Measurements from ENCODE around the gene EHMT2. TPM values are rescaled to one million over a fixed set of nuclear protein-coding genes. Genes with fewer than 3 reads are reported as not detected.
A peak's percentile ranks its signal among the peaks of the same experiment; 100 is the strongest.

EHMT2 gene
- total and polyA plus RNA-seq, 2 of the 13 experiments (the other 11 are each of a cell fraction or from before 2014, with no cell fraction given): 55.2 to 69.2 TPM

- TF ChIP-seq PRDM4 (CRISPR knock-in tag; IDR thresholded peaks at IDR 0.05; ENCODE audit: borderline replicate concordance) (no peak), PTBP1 (IDR thresholded peaks at IDR 0.05; ENCODE audit: low read depth, low read length, poor library complexity, severe bottlenecking) (no peak), ZNF343 (CRISPR knock-in tag; IDR thresholded peaks at IDR 0.05) (0 out of 2 replicates have a peak, but pooled peaks have one; percentile 13), ZNF768 (CRISPR knock-in tag; IDR thresholded peaks at IDR 0.05) (no peak), SETDB1 (CRISPR knock-in tag; IDR thresholded peaks at IDR 0.05; ENCODE audit: borderline replicate concordance) (no peak), ZFP36L1 (CRISPR knock-in tag; IDR thresholded peaks at IDR 0.05) (no peak), TCF7 (IDR thresholded peaks at IDR 0.05; ENCODE audit: low read depth) (peak; percentile 74; the same call in 1 of the 2 replicates), TAF1 (CRISPR knock-in tag; IDR thresholded peaks at IDR 0.05) (0 out of 2 replicates have a peak, but pooled peaks have one; percentile 17), MBNL3 (CRISPR knock-in tag; conservative IDR thresholded peaks at IDR 0.05) (no peak), ZNF350 (CRISPR knock-in tag; IDR thresholded peaks at IDR 0.05; ENCODE audit: borderline replicate concordance, low read depth) (no peak), CEBPZ (IDR thresholded peaks at IDR 0.05; ENCODE audit: low read length) (no peak), ZFP41 (CRISPR knock-in tag; IDR thresholded peaks at IDR 0.05; ENCODE audit: borderline replicate concordance) (no peak), MIER2 (CRISPR knock-in tag; IDR thresholded peaks at IDR 0.05) (no peak), ATF7-NPFF (CRISPR knock-in tag; IDR thresholded peaks at IDR 0.05; ENCODE audit: low read depth) (0 out of 2 replicates have a peak, but pooled peaks have one; percentile 18), ZNF205 (CRISPR knock-in tag; IDR thresholded peaks at IDR 0.05) (no peak), MEIS2 (CRISPR knock-in tag; IDR thresholded peaks at IDR 0.05) (no peak), ZNF432 (CRISPR knock-in tag; IDR thresholded peaks at IDR 0.05; ENCODE audit: borderline replicate concordance) (no peak), NR3C1 (CRISPR knock-in tag; IDR thresholded peaks at IDR 0.05) (no peak; the same call in 1 of the 2 replicates), SALL1 (CRISPR knock-in tag; IDR thresholded peaks at IDR 0.05) (no peak), MLLT10 (CRISPR knock-in tag; IDR thresholded peaks at IDR 0.05) (no peak), KDM1A (CRISPR knock-in tag; IDR thresholded peaks at IDR 0.05) (no peak), ZNF784 (CRISPR knock-in tag; IDR thresholded peaks at IDR 0.05; ENCODE audit: borderline replicate concordance) (no peak), ZBTB44 (CRISPR knock-in tag; IDR thresholded peaks at IDR 0.05) (0 out of 2 replicates have a peak, but pooled peaks have one; percentile 9)
These were observed 48.9 kb upstream of the EHMT2 start (continued) for GRCh38 chr6:31946370-31946885.

Measured in HepG2 (cell line).